Measurements from ENCODE around the gene GPR101.
"Not testable (repeated sequence)": the region's sequence is repeated elsewhere in the genome, so short reads cannot be mapped to it uniquely, and the experiment has no call there.

The GPR101 gene

DNA sequence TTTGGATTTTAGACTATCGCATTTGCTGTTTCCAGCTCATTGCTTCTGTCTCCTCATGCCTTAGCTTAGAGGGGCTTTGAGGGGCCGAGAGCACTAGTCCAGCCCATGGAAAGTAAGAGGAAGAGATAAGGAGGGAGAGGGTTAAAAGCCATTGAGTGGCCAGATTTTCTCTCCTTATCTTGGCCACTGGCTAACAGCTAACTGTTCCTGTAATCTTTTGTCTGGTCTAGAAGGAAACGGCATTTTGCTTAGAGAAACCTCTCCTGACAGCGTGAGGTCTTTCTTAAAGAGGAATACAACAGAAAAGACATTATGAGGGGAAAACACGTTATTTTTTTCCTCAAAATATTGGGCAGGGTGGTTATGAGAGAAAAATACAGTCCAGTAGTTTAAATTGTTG, 7.9 kb downstream of the GPR101 start:
- DNase-seq, result no peak

DNA sequence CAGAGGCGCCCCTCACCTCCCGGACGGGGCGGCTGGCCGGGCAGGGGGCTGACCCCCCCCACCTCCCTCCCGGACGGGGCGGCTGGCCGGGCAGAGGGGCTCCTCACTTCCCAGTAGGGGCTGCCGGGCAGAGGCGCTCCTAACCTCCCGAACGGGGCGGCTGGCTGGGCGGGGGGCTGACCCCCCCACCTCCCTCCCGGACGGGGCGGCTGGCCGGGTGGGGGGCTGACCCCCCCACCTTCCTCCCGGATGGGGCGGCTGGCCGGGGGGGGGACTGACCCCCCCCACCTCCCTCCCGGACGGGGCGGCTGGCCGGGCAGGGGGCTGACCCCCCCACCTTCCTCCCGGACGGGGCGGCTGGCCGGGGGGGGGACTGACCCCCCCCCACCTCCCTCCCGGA, 33.6 kb downstream of the GPR101 start:
- DNase-seq, result not testable (repeated sequence)

DNA sequence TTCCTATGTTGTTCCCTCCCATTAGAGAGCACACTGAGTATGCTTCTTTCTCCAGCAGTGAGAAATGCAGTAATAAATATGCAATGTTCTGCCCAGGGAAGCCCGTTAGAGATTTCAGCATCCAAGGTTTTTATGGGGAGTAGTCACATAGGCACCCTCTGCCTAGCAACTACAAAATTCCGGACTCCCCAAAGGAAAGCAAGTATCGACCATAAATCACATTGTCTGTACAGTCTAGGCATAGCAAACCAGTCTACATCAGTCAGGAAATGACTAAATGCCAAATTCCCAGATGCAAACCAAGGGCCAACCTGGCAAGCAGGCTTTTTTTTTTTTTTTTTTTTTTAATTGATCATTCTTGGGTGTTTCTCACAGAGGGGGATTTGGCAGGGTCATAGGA, 34.8 kb downstream of the GPR101 start:
- DNase-seq, result no peak
